ENCODE measurements around the gene RIPPLY3.

The RIPPLY3 gene

GRCh38 chr21:37060296-37060695 is 53.8 kb downstream of the RIPPLY3 start (continued):
- TF ChIP-seq ZNF138 (tag by site-specific recombination; IDR thresholded peaks at IDR 0.05; ENCODE audit: borderline replicate concordance) (no peak), TRIM28 (IDR thresholded peaks at IDR 0.05; ENCODE audit: borderline replicate concordance, low read length) (peak; percentile 99), INSM2 (tag by site-specific recombination; IDR thresholded peaks at IDR 0.05) (peak; percentile 90), ZNF280C (tag by site-specific recombination; IDR thresholded peaks at IDR 0.05) (no peak), TSHZ1 (tag by site-specific recombination; IDR thresholded peaks at IDR 0.05; ENCODE audit: borderline replicate concordance) (peak; percentile 91), ZNF2 (tag by site-specific recombination; IDR thresholded peaks at IDR 0.05) (0 out of 2 replicates have a peak, but pooled peaks have one; percentile 30), OSR2 (tag by site-specific recombination; IDR thresholded peaks at IDR 0.05) (peak; percentile 98), ZIC2 (tag by site-specific recombination; IDR thresholded peaks at IDR 0.05) (peak; percentile 95), GLIS1 (tag by site-specific recombination; IDR thresholded peaks at IDR 0.05) (peak; percentile 80)

GRCh38 chr21:37061926-37062592 is 55.6 kb downstream of the RIPPLY3 start:
- Histone ChIP-seq H3K9me3 (ENCODE audit: control insufficient read depth, insufficient read depth, low read depth, low read length) (no peaks in the 10 kb centered on the region), H3K4me3 (ENCODE audit: low read depth, low read length) (no peak overlapping the region), H3K27ac (ENCODE audit: extremely low read depth, low read depth, low read length) (no peak overlapping the region), H3K4me1 (ENCODE audit: control insufficient read depth, insufficient read depth, low read length) (peaks cover 10% of the 10 kb centered on the region), H3K36me3 (ENCODE audit: control insufficient read depth in 2 of 2, insufficient read depth in 1 of 2, low read length in 2 of 2) (peaks cover 12 to 21% of the 10 kb centered on the region in 2 experiments)
- ChIA-PET POLR2A (no interaction called here), CTCF (interaction anchor here (0.6 kb wide), 1 partner anchor 47 kb away, joined by 3 read pairs; no protein-coding TSS in a partner anchor)
- TF ChIP-seq ZNF561 (tag by site-specific recombination; IDR thresholded peaks at IDR 0.05; ENCODE audit: borderline replicate concordance) (no peak), ZEB2 (tag by site-specific recombination; IDR thresholded peaks at IDR 0.05) (no peak), HOXA7 (CRISPR knock-in tag; IDR thresholded peaks at IDR 0.05; ENCODE audit: borderline replicate concordance) (no peak), ZNF585B (tag by site-specific recombination; IDR thresholded peaks at IDR 0.05) (no peak), ZNF580 (tag by site-specific recombination; IDR thresholded peaks at IDR 0.05) (no peak), ZNF768 (tag by site-specific recombination; IDR thresholded peaks at IDR 0.05) (no peak), TRIM28 (IDR thresholded peaks at IDR 0.05; ENCODE audit: borderline replicate concordance, low read length) (no peak), GLIS1 (tag by site-specific recombination; IDR thresholded peaks at IDR 0.05) (peak; percentile 28; the same call in 1 of the 2 replicates), BCL11A (tag by site-specific recombination; IDR thresholded peaks at IDR 0.05; ENCODE audit: low read depth) (no peak)

Measured in HEK293 (cell line).